ENCODE measurements around the gene TMEM74B. TPM values are rescaled to one million over a fixed set of nuclear protein-coding genes. Genes with fewer than 3 reads are reported as not detected.

The TMEM74B gene
- total and polyA plus RNA-seq, 2 of the 8 experiments (the other 6 are each of a cell fraction or from before 2014, with no cell fraction given), result 4.0 to 6.4 TPM

DNA sequence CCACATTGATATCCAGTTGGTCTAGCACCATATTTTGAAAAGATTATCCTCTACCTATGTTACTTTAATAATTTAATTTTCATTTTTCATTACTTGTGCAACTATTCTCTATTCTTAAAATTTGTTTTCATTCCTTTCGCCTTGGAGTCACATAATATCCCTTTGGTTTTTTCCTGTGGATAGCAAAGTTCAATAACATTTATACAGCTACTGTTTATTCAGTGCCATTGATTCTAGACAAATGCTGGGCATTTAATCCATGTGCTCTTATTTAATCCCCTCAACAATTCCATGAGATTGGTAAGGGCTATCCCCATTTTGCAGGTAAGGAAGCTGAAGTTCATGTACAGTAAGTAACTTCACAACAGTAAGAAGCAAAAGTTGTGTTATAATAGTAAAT, 33.8 kb downstream of the TMEM74B start (continued):
- TF ChIP-seq TBP (IDR thresholded peaks at IDR 0.05; ENCODE audit: low read depth, low read length) (no peak), KDM1A (IDR thresholded peaks at IDR 0.05; ENCODE audit: borderline replicate concordance, low read length) (no peak)
